ENCODE measurements around the gene GNL1.
"Not testable (repeated sequence)": the region's sequence is repeated elsewhere in the genome, so short reads cannot be mapped to it uniquely, and the experiment has no call there.

GNL1 gene

GRCh38 chr6:30533460-30534294 lies 22.6 kb downstream of the GNL1 start:
- no peak for FAIRE-seq
- TF ChIP-seq, protein P1, sequence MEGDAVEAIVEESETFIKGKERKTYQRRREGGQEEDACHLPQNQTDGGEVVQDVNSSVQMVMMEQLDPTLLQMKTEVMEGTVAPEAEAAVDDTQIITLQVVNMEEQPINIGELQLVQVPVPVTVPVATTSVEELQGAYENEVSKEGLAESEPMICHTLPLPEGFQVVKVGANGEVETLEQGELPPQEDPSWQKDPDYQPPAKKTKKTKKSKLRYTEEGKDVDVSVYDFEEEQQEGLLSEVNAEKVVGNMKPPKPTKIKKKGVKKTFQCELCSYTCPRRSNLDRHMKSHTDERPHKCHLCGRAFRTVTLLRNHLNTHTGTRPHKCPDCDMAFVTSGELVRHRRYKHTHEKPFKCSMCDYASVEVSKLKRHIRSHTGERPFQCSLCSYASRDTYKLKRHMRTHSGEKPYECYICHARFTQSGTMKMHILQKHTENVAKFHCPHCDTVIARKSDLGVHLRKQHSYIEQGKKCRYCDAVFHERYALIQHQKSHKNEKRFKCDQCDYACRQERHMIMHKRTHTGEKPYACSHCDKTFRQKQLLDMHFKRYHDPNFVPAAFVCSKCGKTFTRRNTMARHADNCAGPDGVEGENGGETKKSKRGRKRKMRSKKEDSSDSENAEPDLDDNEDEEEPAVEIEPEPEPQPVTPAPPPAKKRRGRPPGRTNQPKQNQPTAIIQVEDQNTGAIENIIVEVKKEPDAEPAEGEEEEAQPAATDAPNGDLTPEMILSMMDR (IDR thresholded peaks at IDR 0.05; ENCODE audit: insufficient read depth, missing control alignments), result no peak
- no peak for DNase-seq (ENCODE audit: insufficient read length, low spot score)

- no peak for DNase-seq (ENCODE audit: insufficient read length, low spot score)
- TF ChIP-seq, protein P1 (IDR thresholded peaks at IDR 0.05; ENCODE audit: insufficient read depth, missing control alignments), result no peak
- FAIRE-seq, result no peak
These were observed 26.3 kb downstream of the GNL1 start for GRCh38 chr6:30530014-30530413.

DNA sequence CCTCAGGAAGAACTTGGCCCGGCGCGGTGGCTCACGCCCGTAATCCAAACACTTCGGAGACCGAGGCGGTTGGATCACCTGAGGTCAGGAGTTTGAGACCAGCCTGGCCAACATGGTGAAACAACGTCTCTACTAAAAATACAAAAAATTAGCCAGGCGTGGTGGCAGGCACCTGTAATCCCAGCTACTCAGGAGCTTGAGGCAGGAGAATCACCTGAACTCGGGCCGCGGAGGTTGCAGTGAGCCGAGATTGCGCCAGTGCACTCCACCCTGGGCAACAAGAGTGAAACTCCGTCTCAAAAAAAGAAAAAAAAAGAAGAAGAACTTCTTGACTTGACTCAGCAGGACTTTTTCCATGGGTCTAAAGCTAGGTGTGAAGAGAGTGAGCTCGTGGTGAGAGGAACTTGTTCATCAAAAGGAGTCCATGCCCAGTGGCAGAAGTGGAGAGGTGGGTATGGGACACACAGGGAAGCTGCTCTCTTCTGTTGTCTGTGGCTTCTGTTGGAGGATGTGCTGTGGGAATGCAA lies 26.9 kb downstream of the GNL1 start:
- FAIRE-seq; DNase-seq (ENCODE audit: insufficient read length, low spot score): not testable (repeated sequence)

GRCh38 chr6:30526444-30526843 lies 29.8 kb downstream of the GNL1 start:
- FAIRE-seq; DNase-seq (ENCODE audit: insufficient read length, low spot score): not testable (repeated sequence)

- not testable (repeated sequence) for DNase-seq (ENCODE audit: insufficient read length, low spot score); FAIRE-seq
These were observed 34.3 kb downstream of the GNL1 start for GRCh38 chr6:30521952-30522351.

DNA sequence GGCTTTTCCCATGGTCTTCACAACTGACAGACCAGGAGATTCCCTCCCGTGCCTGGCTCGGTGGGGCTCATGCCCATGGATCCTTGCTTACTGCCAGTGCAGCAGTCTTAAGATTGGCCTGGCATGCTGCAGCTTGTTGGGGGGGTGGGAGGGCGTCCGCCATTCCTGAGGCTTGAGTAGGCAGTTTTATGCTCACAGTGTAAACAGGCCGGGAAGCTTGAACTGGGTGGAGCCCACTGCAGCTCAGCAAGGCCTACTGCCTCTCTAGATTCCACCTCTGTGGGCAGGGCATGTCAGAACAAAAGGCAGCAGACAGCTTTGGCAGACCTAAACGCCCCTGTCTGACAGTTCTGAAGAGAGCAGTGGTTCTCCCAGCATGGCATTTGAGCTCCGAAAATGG lies 35.2 kb downstream of the GNL1 start:
- FAIRE-seq; DNase-seq (ENCODE audit: insufficient read length, low spot score): not testable (repeated sequence)

- FAIRE-seq, result no peak
- TF ChIP-seq, protein P1 (IDR thresholded peaks at IDR 0.05; ENCODE audit: insufficient read depth, missing control alignments), result no peak
- DNase-seq (ENCODE audit: insufficient read length, low spot score), result no peak
These were observed 35.8 kb downstream of the GNL1 start for GRCh38 chr6:30520522-30520921.

DNA sequence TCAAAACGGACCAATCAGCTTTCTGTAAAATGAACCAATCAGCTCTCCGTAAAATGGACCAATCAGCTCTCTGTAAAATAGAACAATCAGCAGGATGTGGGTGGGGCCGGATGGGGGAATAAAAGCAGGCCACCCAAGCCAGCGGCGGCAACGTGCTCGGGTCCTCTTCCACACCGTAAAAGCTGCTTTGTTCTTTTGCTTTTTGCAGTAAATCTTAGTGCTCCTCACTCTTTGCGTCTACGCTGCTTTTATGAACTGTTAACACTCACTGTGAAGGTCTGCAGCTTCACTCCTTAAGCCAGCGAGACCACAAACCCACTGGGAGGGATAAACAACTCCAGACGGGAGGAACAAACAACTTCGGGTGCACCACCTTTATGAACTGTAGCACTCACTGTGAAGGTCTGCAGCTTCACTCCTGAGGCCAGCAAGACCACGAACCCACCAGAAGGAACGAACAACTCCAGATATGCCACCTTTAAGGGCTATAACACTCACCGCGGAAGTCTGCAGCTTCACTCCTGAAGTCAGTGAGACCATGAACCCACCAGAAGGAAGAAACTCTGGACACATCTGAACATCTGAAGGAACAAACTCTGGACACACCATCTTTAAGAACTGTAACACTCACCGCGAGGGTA lies 37.7 kb downstream of the GNL1 start:
- DNase-seq (ENCODE audit: insufficient read length, low spot score); FAIRE-seq: not testable (repeated sequence)

DNA sequence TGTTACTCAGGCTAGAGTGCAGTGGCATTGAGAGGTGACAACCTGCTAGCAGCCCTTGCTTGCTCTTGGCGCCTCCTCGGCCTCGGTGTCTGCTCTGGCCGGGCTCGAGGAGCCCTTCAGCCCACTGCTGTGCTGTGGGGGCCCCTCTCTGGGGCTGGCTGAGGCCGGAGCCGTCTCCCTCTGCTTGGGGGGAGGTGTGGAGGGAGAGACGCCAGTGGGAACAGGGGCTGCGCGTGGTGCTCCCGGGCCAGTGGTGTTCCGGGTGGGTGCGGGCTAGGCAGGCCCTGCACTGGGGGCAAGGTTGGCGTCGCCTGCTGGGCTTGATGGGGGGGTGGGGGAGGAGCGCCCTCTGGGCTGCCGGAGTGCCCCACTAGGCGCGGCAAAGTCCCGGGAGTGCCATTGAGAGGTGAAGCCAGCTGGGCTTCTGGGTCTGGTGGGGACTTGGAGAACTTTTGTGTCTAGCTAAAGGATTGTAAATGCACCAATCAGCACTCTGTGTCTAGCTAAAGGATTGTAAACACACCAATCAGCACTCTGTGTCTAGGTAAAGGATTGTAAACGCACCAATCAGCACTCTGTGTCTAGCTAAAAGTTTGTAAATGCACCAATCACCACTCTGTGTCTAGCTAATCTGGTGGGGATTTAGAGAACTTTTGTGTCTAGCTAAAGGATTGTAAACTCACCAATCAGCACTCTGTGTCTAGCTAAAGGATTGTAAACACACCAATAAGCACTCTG lies 38.4 kb downstream of the GNL1 start:
- FAIRE-seq, result not testable (repeated sequence)

GRCh38 chr6:30516754-30517076 lies 39.6 kb downstream of the GNL1 start:
- FAIRE-seq; DNase-seq (ENCODE audit: insufficient read length, low spot score): not testable (repeated sequence)

More for the DNA sequence above, 38.4 kb downstream of the GNL1 start:
- not testable (repeated sequence) for DNase-seq (ENCODE audit: insufficient read length, low spot score)
